ENCODE data around the gene RAB11A. TPM values are rescaled to one million over a fixed set of nuclear protein-coding genes. Genes with fewer than 3 reads are reported as not detected.

RAB11A gene
- total RNA-seq, 1 donor, result 51.0 TPM

- no peak for DNase-seq (ENCODE audit: low read depth)
- TF ChIP-seq, protein P1, sequence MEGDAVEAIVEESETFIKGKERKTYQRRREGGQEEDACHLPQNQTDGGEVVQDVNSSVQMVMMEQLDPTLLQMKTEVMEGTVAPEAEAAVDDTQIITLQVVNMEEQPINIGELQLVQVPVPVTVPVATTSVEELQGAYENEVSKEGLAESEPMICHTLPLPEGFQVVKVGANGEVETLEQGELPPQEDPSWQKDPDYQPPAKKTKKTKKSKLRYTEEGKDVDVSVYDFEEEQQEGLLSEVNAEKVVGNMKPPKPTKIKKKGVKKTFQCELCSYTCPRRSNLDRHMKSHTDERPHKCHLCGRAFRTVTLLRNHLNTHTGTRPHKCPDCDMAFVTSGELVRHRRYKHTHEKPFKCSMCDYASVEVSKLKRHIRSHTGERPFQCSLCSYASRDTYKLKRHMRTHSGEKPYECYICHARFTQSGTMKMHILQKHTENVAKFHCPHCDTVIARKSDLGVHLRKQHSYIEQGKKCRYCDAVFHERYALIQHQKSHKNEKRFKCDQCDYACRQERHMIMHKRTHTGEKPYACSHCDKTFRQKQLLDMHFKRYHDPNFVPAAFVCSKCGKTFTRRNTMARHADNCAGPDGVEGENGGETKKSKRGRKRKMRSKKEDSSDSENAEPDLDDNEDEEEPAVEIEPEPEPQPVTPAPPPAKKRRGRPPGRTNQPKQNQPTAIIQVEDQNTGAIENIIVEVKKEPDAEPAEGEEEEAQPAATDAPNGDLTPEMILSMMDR (IDR thresholded peaks at IDR 0.05; ENCODE audit: insufficient read depth, low read depth, low read length), result no peak
- no peak overlapping the region for H3K4me3 ChIP-seq (ENCODE audit: low read depth, low read length)
Observed at GRCh38 chr15:65924004-65924403, 54.7 kb downstream of the RAB11A start.

GRCh38 chr15:65925338-65925737 is 56.0 kb downstream of the RAB11A start:
- no peak for DNase-seq (ENCODE audit: low read depth)
- TF ChIP-seq, protein P1 (IDR thresholded peaks at IDR 0.05; ENCODE audit: insufficient read depth, low read depth, low read length), result no peak
- no peak overlapping the region for H3K4me3 ChIP-seq (ENCODE audit: low read depth, low read length)

- DNase-seq (ENCODE audit: low read depth), result no peak
- TF ChIP-seq, protein P1 (IDR thresholded peaks at IDR 0.05; ENCODE audit: insufficient read depth, low read depth, low read length), result no peak
- H3K4me3 ChIP-seq (ENCODE audit: low read depth, low read length), result no peak overlapping the region
Observed at GRCh38 chr15:65926459-65926858, 57.2 kb downstream of the RAB11A start.

- H3K4me3 ChIP-seq (ENCODE audit: low read depth, low read length), result no peak overlapping the region
- TF ChIP-seq, protein P1 (IDR thresholded peaks at IDR 0.05; ENCODE audit: insufficient read depth, low read depth, low read length), result no peak
- DNase-seq (ENCODE audit: low read depth), result no peak
Observed at GRCh38 chr15:65926899-65927298, 57.6 kb downstream of the RAB11A start.

DNA sequence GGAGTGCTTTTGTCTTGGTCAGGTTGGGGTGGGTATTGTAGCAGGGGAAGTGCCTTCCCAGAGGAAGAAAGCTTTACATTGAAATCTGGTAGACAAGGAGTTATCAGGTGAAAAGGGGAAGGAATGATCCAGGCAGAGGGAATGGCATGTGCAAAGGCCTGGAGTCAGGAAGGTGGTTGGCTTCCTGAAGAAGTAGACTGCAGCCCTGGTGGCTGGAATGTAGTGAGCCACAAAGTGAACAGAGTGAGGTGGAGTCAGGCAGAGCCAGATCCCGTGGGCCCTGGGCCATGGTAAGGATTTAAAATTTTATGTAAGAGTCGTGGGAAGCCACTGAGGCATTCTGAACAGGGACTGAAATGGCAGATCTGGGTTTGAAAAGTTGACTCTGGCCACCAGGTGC is 58.3 kb downstream of the RAB11A start:
- no peak for DNase-seq (ENCODE audit: low read depth)
- H3K4me3 ChIP-seq (ENCODE audit: low read depth, low read length), result no peak overlapping the region
- TF ChIP-seq, protein P1 (IDR thresholded peaks at IDR 0.05; ENCODE audit: insufficient read depth, low read depth, low read length), result peak; percentile 34

GRCh38 chr15:65929573-65929972 is 60.3 kb downstream of the RAB11A start:
- no peak for DNase-seq (ENCODE audit: low read depth)
- TF ChIP-seq, protein P1 (IDR thresholded peaks at IDR 0.05; ENCODE audit: insufficient read depth, low read depth, low read length), result no peak
- no peak overlapping the region for H3K4me3 ChIP-seq (ENCODE audit: low read depth, low read length)

DNA sequence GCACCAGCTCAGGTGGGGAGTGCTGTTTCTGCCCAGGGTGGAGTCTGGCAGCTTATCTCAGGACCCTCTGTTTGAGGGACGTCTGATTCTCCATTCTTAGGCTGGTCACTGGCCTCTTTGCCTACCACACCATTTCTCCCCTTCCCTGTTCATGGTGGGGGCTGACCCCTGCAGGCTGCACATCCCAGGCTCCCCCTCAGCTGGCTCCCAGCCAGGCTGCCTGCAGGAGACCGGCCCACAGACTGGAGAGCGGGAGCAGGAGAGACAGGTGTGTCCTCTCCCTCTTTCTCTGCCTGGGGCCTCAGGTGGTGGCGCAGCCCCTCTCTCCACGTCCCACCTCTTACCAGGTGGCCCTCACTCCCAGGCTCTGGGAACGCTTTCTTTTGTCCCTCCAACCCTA is 60.8 kb downstream of the RAB11A start:
- H3K4me3 ChIP-seq (ENCODE audit: low read depth, low read length), result no peak overlapping the region
- no peak for DNase-seq (ENCODE audit: low read depth)
- TF ChIP-seq, protein P1 (IDR thresholded peaks at IDR 0.05; ENCODE audit: insufficient read depth, low read depth, low read length), result no peak

Data from fibroblast of villous mesenchyme (primary cell).